ENCODE measurements around the gene RPUSD3.

RPUSD3 gene

DNA sequence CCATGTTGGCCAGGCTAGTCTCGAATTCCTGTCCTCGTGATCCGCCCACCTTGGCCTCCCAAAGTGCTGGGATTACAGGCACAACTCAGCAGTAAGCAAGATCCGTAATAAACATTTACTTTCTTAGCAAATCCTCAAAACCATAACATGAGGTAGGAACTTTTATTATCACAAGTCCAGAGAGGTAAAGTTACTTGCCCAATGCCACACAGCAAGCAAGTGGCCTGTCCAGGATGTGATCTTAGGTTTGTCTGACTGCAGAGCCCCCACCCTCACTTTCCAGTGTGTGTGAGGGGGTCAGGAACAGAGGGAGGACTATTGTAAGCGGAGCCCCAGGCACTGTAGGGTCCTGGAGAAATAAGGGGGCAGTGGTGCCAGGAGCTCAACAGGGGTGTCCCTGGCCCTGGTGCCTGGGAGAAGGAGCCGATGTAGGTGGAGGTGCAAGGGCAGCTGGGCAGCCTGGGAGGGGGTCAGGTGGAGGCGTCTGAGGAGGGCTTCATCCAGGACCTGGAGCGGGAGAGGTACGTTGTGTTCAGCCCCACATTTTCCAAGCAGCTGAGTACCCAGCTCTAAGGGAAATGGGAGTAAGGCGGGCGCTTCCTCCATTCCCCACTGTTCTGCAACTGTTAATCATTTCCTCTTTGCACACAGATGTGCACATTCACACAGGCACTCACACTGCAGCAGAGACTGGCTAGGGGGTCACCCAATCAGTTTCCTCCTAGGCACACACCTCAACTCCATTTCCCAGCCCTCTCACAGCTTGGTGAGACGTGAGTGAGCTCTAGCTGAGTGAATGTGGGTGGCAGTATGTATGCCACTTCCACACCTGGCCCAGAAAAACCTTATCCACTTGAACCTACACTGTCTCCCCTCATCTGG lies 5.9 kb downstream of the RPUSD3 start:
- DNase-seq (ENCODE audit: insufficient read length, low spot score) (no peak), FAIRE-seq (no peak)

DNA sequence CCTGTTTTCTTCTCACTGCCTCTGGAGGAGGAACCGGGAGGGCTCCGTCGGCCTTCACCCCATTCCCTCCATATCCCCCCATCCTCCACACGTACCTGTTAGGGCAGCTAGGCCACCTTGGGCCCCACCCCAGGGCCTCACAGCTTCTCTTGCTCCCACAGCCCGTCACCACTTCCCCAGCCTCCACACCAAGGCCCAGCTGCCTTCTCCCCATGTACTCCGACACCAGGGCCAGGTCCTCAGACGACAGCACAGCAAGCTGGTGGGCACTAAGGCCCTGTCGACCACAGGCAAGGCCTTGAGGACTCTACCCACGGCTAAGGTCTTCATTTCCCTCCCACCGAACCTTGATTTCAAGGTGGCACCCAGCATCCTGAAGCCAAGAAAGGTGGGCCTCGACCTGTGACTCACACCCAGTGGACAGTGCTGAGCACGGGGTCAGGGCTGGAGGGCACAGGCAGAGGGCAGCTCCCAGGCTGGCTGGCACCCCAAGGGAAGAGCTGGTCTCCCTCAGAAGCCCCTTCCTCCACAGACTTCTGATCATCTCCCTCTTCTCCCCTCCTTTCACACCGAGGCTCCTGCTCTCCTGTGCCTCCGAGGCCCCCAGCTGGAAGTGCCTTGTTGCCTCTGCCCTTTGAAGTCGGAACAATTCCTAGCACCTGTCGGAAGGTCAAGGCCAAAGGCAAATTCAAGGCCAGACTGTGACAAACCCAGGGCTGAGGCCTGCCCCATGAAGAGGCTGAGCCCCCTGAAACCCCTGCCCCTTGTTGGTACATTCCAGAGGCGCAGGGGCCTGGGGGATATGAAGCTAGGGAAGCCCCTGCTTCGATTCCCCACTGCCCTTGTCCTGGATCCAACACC lies 9.1 kb downstream of the RPUSD3 start:
- no peak for DNase-seq (ENCODE audit: insufficient read length, low spot score)
- FAIRE-seq, result no peak

DNA sequence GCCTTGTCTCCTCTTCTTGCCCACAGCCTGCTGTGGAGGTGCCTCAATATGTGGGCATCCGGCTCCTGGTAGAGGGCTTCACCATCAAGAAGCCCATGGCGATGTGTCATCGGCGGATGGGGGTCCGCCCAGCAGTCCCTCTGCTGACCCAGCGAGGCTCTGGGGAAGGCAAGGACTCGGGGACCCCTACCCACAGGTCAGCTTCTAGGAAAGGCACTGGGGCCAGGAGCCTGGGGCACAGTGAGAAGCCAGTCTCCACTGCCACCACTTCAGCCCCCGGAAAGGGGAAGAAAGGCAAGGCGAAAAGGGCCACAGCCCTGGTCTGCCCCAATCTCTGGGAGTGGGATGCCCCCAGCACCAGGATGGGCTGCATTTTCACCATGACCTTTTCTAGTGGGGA lies 10.7 kb downstream of the RPUSD3 start:
- DNase-seq (ENCODE audit: insufficient read length, low spot score) (no peak), FAIRE-seq (no peak)

DNA sequence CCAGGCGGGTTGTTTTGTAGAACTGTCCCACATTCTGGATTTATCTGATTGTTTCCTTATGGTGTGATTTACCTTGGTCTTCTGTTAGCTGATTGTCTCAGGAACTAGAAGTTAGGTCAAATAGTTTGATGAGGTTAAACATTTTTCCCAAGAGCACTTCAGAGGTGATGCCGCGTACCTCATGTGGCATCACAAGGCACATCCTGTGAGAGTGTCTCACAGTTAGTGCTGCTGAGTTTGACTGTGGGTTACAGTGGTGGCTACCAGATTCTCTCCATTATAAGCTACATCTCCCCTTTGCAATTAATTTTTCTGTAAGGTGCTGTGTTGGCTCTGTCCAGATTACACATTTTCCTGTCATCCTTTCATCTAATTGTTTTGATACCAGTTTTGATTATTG lies 12.6 kb downstream of the RPUSD3 start:
- DNase-seq (ENCODE audit: insufficient read length, low spot score) (no peak), FAIRE-seq (no peak)

DNA sequence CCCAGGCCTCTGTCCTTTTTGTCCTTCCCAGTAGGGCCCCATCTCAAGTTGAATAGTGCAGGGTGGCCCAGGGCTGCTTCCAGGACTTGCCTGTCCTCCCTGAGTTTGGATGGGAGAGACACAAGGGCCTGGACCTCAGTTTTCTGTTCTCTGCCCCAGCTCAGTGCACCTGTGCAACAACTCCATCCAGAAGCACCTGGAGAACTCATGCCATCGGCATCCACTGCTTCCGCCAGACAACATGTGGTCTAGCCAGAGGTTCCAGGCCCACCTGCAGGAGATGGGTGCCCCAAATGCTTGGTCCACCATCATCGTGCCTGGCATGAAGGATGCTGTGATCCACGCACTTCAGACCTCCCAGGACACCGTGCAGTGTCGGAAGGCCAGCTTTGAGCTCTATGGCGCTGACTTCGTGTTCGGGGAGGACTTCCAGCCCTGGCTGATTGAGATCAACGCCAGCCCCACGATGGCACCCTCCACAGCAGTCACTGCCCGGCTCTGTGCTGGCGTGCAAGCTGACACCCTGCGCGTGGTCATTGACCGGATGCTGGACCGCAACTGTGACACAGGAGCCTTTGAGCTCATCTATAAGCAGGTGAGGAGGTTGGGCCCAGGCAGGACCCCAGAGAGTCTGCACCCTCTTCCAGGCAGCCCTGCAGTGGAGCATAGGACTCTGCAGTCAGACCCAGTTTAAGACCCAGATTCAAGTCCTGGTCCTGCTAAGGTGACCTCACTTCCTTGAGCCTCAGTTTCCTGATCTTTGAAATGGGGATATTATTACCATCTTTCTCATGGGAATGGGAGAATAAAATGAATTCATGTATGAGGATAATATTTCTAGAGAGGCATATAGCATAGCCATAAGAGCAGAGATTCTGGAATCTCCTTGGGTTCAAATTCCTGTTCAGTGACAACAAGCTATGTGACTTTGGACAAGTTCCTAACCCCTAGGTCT lies 14.7 kb downstream of the RPUSD3 start:
- DNase-seq (ENCODE audit: insufficient read length, low spot score), result no peak
- no peak for FAIRE-seq

DNA sequence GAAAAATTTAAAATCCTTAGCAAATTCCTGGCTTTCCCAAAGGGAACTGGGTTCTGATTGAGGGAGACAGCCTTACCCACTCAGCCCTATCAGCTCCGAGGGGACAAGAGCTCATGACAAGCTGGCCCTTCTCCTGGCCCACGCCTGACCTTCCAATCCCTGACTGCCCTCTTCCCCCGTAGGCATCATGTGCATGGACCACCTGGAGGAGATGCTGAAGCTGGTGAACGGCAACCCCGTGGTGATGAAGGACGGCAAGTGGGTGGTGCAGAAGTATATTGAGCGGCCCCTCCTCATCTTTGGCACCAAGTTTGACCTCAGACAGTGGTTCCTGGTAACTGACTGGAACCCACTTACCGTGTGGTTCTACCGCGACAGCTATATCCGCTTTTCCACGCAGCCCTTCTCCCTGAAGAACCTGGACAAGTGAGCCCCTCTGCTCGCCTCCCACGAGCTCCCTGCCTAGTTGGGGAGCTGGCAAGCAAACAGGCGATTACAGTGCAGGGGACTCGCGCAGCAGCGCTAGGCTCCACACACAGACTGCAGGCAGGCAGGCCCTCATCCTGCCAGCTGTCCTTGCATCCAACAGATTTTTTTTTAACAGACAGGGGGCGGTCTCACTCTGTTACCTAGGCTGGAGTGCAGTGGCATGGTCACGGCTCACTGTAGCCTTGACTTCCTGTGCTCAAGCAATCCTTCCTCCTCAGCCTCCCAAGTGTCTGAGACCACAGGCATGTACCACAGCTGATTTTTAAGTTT lies 16.8 kb downstream of the RPUSD3 start:
- DNase-seq (ENCODE audit: insufficient read length, low spot score), result no peak
- FAIRE-seq, result no peak

DNA sequence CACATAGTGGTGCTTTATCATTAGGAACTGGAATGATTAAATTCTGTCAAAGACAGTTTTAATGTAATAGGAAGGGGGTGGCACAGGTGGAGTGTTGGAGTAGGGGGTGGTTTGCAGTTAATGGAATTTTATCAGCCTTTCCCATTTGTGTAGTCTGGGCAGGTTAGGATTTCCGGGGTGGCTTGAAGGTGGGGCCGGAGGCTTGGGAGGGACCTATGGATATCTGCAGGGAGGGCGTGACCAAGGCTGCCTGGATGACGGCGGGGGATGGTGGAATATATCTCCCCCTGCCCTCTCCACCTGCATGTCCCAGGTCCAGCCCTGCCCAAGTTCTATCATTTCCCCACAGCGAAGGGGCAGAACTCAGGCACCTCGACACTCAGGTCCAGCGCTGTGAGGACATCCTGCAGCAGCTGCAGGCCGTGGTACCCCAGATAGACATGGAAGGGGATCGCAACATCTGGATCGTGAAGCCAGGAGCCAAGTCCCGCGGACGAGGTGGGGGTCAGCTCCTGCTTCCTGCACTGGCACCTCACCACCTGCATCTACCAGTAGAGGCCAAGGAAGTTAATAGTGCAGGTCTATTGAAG lies 18.3 kb downstream of the RPUSD3 start:
- DNase-seq (ENCODE audit: insufficient read length, low spot score) (no peak), FAIRE-seq (no peak)

DNA sequence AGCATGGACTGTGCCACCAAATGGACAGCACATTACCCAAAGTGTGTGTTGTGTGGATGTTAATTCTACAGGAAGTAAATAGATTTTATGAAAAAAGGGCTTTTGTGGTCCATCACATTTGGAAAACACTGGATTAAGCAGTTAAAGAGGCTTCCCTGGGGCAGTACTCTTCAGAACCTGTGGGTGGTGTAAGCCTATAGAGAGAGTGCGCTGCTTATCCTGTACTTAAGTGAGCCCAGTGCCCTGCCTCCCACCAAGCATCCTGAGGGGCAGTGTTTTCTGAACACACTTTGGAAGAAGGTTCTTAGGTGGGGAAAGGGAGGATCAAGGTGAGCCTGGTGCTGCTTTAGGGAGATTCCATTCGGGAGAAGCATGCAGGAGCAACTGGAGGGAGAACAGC lies 22.9 kb downstream of the RPUSD3 start:
- no peak for DNase-seq (ENCODE audit: insufficient read length, low spot score)

DNA sequence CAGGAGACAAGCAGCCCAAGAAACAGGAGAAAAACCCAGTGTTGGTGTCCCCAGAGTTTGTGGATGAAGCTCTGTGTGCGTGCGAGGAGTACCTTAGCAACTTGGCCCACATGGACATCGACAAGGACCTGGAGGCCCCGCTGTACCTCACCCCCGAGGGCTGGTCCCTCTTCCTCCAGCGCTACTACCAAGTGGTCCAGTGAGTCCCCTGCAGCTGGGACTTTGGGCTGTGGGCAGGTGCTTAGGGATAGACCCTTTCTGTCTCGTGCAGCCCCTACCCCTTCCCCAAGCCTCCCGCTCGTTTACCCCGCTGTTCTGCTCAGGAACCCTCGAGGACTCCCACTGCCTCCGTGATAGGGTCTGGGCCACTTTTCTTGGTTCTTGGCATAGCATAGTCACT lies 23.3 kb downstream of the RPUSD3 start:
- FAIRE-seq, result no peak
- DNase-seq (ENCODE audit: insufficient read length, low spot score), result no peak

More for the DNA sequence above, 22.9 kb downstream of the RPUSD3 start:
- FAIRE-seq, result no peak

DNA sequence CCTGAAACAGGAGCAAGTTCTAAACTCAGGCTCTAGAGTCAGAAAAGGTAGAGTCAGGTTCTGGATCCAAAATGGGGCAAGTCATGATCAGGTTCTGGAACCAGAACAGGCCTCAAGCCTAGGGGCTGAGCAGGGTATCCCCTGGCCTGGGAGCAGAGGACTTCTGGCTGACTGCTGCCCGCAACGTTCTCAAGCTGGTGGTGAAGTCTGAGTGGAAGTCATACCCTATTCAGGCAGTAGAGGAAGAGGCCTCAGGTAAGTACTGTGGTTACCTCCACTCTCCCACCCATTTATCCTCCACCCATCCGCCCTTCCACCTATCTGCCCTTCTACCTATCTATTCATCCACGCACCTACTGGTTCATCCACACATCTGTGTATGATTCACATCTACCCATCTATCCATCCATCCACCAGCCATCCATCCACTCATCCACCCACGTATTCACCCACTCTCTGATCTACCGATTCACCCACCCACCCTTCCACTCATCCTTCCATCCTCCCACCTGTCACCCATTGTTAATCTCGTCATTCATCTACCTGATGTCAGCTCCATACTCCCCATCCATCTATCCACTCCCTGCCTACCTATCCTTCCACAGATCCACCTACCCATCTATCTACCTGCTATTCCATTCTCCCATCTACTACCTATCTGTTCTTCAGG lies 25.0 kb downstream of the RPUSD3 start:
- FAIRE-seq (no peak), DNase-seq (ENCODE audit: insufficient read length, low spot score) (no peak)

DNA sequence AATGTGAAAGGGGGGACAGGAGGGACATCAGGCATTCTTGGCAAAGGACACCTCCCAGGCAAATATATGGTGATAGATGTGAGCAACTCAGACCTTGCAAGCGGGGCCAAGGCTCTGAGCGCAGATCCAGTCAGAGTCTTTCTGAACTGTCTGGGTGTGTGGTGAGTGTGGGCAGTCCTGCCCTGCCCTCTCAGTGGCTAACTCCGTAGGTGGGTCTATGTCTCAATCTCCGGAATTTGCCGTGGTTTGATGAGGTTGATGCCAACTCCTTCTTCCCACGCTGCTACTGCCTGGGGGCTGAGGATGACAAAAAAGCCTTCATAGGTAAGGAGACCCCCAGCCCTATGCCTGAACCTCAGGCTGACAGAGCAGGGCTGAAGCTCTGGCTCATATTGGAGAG lies 26.4 kb downstream of the RPUSD3 start:
- DNase-seq (ENCODE audit: insufficient read length, low spot score), result no peak
- no peak for FAIRE-seq

DNA sequence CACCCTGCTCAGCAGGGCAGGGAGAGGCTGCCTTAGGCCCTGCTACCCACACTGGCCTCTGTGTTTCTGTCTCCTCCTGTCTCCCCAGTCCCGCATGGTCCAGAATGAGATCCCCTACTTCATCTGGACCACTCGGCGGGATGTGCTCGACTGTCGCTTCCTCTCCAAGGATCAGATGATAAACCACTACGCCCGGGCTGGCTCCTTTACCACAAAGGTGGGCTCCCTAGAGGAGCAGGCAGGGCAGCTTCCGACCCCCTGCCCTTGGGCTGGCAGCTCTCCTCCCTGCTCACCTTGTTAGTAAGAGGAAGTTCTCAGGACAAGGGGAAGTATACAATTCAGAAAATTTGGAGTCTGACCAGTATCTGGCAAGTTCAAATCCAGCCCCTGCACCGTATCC lies 27.8 kb downstream of the RPUSD3 start:
- FAIRE-seq, result no peak

DNA sequence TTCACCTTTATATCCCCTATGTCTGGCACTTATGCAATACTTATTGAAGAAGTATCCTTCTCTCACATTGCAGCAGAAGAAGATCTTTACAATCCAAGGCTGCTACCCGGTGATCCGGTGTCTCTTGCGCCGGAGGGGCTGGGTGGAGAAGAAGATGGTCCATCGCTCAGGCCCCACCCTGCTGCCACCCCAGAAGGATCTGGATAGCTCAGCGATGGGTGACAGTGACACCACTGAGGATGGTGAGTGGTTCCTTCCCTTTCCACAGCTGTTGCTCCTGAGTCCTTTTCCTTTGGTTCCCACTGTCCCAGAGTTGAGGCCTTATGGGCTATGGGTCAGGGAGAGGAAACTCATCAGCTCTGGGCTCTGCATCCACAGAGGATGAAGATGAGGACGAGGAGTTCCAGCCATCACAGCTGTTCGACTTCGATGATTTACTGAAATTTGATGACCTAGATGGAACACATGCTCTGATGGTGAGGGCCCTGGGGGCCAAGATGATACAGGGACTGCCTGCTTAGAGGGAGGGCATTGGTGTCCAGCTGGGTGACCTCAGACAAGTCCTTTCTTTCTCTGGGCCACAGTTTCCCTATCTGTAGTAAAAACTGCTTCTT lies 30.8 kb downstream of the RPUSD3 start:
- FAIRE-seq (no peak), DNase-seq (ENCODE audit: insufficient read length, low spot score) (no peak)

More for the DNA sequence above, 27.8 kb downstream of the RPUSD3 start:
- no peak for DNase-seq (ENCODE audit: insufficient read length, low spot score)

DNA sequence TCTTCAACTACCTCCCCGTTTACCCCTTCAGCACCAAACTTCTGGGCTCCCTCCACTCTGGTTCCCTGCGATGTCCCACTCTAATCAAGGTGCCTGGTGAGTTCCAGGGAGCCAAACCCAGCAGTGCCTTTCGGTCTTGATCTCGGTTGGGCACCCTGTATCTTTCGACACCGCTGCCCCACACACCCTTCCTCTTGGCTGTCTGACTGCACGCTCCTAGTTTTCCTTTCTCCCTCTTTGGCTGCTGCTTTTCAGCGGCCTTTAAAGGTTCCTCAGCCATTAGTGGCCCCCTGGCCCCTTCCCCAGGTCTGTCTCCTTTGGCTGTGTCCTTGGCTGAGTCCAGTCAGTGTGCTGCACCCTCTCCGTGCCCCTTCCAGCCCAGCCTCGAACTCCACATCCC lies 33.0 kb downstream of the RPUSD3 start:
- DNase-seq (ENCODE audit: insufficient read length, low spot score), result no peak
- FAIRE-seq, result no peak

DNA sequence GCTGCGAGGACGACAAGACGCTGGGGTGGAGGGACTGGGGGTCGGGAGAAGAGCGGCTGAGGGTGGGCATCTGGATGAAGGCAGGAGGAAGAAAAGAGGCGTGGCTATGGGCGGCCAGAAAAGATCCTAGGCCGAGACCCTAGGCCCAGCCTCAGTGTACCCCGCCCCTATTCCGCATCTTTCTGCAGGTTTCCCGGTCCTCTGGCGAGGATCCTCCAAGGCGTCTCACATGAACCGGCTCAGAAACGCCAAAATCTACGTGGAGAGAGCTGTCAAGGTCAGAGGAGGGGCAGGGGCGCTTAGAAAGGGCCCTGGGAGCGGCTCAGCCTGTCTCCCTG lies 33.4 kb downstream of the RPUSD3 start:
- FAIRE-seq (no peak), DNase-seq (ENCODE audit: insufficient read length, low spot score) (no peak)

DNA sequence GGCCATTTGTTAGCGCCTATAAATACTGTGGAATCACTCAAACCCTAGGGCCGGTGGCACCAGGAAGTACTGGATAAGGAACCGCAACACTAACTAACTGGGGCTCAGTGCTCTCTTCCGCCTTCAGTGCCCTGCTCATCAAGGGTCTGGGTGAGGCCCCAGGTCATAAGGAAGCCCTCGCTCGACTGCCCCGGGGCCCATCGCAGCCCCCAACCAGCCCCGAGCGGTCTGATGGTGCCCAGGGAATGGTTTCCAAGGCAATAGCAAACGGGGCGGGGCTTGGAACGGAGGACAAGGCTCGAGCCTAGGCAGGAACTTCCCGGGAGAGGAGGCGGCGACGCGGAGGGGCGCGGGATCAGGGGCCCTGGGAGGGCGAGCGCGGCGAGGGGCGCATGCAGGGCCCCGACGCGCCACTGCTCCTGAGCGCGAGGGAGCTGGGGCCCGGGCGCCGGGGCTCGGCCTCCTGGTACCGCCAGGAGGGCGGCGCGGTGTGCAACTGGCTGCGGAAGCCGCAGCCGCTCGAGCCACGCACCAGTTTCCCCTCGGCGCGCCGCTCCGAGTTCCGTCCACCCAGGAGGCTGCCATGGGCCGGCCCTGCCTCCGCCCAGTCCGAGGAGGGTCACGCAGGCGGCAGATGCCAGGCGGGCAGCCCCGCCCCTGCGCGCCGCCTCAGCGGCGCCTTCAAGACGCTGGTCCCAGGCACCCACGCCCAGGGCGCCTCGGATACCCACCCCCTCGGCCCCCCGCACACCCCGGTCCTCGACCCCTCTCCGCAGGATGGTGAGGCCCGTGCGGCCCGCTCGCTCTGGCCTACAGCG lies 34.0 kb downstream of the RPUSD3 start, which contains the start of gene TTLL3:
TTLL3 (plus strand) TSS at position 648 of the 818 bp plus-strand sequence. CDS start 400 bp downstream, outside the sequence.
- FAIRE-seq, result peak; percentile 66
- DNase-seq (ENCODE audit: insufficient read length, low spot score), result peak; percentile 59

DNA sequence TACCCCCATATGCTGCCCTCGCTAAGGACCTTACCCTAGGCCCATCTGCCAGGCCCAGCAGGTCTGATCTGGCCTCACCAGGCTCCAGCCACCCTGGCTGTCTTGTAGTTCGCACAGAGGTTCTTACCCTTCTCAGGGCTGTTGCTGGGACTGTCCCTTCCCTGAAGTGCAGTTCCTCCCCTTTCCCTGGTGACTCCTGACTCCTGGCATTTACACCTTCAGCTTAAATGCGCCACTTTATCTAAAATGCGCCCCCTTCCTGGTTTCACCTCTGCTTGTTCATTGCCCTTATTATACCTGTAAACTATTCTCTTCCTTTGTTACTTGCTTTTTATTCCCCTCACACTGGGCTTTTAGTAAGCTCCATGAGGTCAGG lies 34.6 kb downstream of the RPUSD3 start:
- no peak for DNase-seq (ENCODE audit: insufficient read length, low spot score)
- FAIRE-seq, result peak; percentile 73

All from GM19239 (cell line).